Measurements from ENCODE around the gene MATK. TPM values are rescaled to one million over a fixed set of nuclear protein-coding genes. Genes with fewer than 3 reads are reported as not detected.

MATK gene
- total RNA-seq, 1 donor from 2014 or later = 1.8 TPM

- Mint-ChIP-seq H3K36me3 (ENCODE audit: insufficient read depth) (peaks cover 5% of the 10 kb centered on the region), H3K4me3 (ENCODE audit: low read depth) (no peak overlapping the region), H3K9me3 (ENCODE audit: low read depth) (no peaks in the 10 kb centered on the region), H3K27me3 (no peaks in the 10 kb centered on the region), H3K4me1 (ENCODE audit: low read depth) (peaks cover 3% of the 10 kb centered on the region), H3K27ac (no peak overlapping the region)
- DNase-seq (ENCODE audit: low spot score, unreplicated experiment) = no peak
- no peak for TF ChIP-seq CTCF (IDR thresholded peaks at IDR 0.05; ENCODE audit: unreplicated experiment)
Measured at GRCh38 chr19:3740431-3740830, 45.8 kb downstream of the MATK start.

DNA sequence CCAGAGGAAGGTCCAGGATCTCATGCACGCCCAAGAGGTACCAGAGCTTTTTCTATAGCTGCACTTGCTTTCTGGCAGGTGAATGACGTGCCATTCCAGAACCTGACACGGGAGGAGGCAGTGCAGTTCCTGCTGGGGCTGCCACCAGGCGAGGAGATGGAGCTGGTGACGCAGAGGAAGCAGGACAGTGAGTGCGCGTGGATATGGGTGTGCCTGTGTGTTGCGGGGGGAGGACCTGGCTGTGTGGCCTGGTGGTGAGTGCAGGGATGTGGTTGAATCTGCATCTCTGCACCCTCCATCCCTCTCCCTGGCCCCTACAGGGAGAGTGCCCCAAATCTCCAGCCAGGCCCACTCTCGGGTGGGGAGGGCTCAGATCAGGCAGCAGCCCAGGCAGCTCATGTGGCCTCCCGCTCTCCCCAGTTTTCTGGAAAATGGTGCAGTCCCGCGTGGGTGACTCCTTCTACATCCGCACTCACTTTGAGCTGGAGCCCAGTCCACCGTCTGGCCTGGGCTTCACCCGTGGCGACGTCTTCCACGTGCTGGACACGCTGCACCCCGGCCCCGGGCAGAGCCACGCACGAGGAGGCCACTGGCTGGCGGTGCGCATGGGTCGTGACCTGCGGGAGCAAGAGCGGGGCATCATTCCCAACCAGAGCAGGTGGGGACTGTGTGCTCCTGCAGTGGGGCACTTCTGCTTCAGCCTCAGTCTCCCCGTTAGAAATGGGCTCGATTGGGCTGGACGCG lies 47.5 kb downstream of the MATK start:
- Mint-ChIP-seq H3K27ac (no peak overlapping the region), H3K4me3 (ENCODE audit: low read depth) (no peak overlapping the region), H3K4me1 (ENCODE audit: low read depth) (no peaks in the 10 kb centered on the region), H3K36me3 (ENCODE audit: insufficient read depth) (peaks cover 5% of the 10 kb centered on the region), H3K9me3 (ENCODE audit: low read depth) (no peaks in the 10 kb centered on the region), H3K27me3 (no peaks in the 10 kb centered on the region)
- TF ChIP-seq CTCF (IDR thresholded peaks at IDR 0.05; ENCODE audit: unreplicated experiment) = no peak
- no peak for DNase-seq (ENCODE audit: low spot score, unreplicated experiment)

DNA sequence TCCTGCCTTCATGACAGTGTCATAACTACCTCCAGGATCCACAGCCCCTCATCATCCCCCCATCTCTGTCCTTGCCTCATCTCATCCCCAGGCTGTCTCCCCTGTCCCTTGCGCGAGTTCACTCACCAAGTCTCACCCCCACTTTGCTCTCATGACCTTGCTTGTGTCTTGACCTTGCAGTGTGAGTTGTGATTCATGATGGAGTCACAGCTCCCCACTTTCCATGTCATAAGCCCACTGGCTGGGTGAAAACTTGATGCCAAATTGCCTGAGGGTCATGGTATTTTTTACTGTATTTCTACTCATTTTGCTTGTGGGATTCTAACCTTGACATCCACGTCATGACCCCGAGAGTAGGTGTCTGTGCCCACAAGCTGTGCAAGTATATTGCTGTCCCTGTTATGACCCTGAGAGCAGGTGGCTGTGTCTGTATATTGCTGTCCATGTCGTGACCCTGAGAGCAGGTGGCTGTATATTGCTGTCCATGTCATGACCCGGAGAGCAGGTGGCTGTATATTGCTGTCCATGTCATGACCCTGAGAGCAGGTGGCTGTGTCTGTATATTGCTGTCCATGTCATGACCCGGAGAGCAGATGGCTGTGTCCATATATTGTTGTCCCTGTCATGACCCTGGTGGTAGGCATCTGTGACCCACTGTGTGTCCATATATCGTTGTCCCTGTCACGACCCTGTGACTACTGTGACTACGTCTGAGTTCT lies 48.5 kb downstream of the MATK start:
- H3K9me3 Mint-ChIP-seq (ENCODE audit: low read depth) = no peaks in the 10 kb centered on the region
- DNase-seq (ENCODE audit: low spot score, unreplicated experiment) = no peak
- peaks cover 5% of the 10 kb centered on the region for H3K36me3 Mint-ChIP-seq (ENCODE audit: insufficient read depth)
- H3K4me3 Mint-ChIP-seq (ENCODE audit: low read depth) = no peak overlapping the region
- H3K27me3 Mint-ChIP-seq = no peaks in the 10 kb centered on the region
- no peak overlapping the region for H3K27ac Mint-ChIP-seq
- H3K4me1 Mint-ChIP-seq (ENCODE audit: low read depth) = no peaks in the 10 kb centered on the region
- no peak for TF ChIP-seq CTCF (IDR thresholded peaks at IDR 0.05; ENCODE audit: unreplicated experiment)

- no peak for TF ChIP-seq CTCF (IDR thresholded peaks at IDR 0.05; ENCODE audit: unreplicated experiment)
- peaks cover 9% of the 10 kb centered on the region for H3K36me3 Mint-ChIP-seq (ENCODE audit: insufficient read depth)
- H3K9me3 Mint-ChIP-seq (ENCODE audit: low read depth) = no peaks in the 10 kb centered on the region
- H3K4me1 Mint-ChIP-seq (ENCODE audit: low read depth) = no peaks in the 10 kb centered on the region
- no peak overlapping the region for H3K27ac Mint-ChIP-seq
- no peak overlapping the region for H3K4me3 Mint-ChIP-seq (ENCODE audit: low read depth)
- no peak for DNase-seq (ENCODE audit: low spot score, unreplicated experiment)
- no peaks in the 10 kb centered on the region for H3K27me3 Mint-ChIP-seq
Measured at GRCh38 chr19:3736106-3736724, 50.0 kb downstream of the MATK start.

- H3K9me3 Mint-ChIP-seq (ENCODE audit: low read depth) = no peaks in the 10 kb centered on the region
- no peak for DNase-seq (ENCODE audit: low spot score, unreplicated experiment)
- peaks cover 12% of the 10 kb centered on the region for H3K36me3 Mint-ChIP-seq (ENCODE audit: insufficient read depth)
- H3K4me3 Mint-ChIP-seq (ENCODE audit: low read depth) = no peak overlapping the region
- H3K27ac Mint-ChIP-seq = no peak overlapping the region
- TF ChIP-seq CTCF (IDR thresholded peaks at IDR 0.05; ENCODE audit: unreplicated experiment) = no peak
- no peaks in the 10 kb centered on the region for H3K4me1 Mint-ChIP-seq (ENCODE audit: low read depth)
- H3K27me3 Mint-ChIP-seq = no peaks in the 10 kb centered on the region
Measured at GRCh38 chr19:3734310-3734600, 51.9 kb downstream of the MATK start.
